Germinal center (tissue), 1 donor: Measurements from ENCODE around the gene ALG1.
"Not testable (repeated sequence)": the region's sequence is repeated elsewhere in the genome, so short reads cannot be mapped to it uniquely, and the experiment has no call there.

Experiments
- DNase-seq: peaks from one replicate; pipeline ENCODE4 v3.0.0; 2012; ENCODE audit warnings: mixed read lengths, low spot score

ALG1 gene

DNA sequence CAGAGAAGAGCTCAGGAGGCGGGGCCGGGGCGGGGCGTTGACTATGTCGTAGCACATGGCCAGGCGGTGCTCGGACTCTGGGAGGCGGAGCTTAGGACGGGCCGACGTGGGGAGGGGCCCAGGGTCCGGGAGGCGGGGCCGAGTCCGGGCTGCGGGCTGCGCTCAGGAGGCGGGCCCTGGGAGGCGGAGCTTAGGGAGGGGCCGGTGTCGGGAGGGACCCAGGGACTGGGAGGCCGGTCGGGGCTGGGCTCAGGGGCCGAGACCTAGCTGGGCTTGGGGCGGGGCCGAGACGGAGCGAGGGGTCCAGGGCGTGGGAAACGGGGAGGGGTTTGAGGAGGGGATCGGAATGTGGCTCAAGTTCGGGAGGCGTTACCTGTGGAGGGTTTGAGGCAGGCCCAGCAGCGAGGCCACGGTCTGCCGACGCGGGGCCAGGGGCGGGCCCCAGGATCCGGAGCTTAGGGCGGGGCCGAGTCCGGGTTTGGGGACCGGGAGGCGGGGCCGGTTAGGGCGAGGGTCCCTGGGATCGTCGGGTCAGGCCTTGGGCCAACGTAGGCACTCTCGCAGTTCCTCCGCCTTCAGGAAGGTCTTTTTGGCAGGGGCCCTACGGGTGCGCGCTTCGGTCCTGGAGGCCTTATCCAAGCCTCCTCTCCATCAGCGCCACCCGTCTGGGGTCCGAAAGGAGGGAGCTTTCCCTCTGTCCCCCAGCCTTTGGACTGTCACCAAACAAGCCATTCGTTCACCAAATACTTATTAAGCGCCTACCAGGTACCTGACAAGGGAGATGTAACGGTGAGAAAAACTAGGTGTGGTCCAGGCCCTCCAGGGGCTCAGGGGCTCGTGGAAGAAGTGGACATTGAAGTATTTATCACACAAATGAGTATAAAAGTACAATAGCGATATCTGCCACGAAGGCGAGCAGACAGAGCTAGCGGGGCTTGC is 26.8 kb downstream of the ALG1 start:
- not testable (repeated sequence) for DNase-seq

DNA sequence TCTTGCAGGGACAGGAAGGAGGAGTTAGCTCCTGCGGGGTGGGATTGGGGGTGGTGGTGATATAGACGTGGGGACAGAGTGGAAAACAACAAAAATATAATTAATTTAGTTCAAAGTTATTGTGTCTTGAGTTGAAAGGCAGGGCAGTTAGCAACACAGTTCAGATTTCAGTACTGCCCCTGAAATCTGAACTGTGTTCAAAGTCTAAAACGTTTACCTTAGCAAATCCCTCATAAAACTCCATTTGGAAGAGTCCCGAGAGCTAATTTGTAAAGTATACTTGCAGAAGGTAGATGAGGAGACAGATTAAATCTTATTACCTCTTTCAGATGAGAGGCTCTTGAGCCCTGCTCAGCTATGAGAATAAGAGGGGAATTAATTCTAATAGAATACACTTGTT is 27.5 kb downstream of the ALG1 start:
- not testable (repeated sequence) for DNase-seq

DNA sequence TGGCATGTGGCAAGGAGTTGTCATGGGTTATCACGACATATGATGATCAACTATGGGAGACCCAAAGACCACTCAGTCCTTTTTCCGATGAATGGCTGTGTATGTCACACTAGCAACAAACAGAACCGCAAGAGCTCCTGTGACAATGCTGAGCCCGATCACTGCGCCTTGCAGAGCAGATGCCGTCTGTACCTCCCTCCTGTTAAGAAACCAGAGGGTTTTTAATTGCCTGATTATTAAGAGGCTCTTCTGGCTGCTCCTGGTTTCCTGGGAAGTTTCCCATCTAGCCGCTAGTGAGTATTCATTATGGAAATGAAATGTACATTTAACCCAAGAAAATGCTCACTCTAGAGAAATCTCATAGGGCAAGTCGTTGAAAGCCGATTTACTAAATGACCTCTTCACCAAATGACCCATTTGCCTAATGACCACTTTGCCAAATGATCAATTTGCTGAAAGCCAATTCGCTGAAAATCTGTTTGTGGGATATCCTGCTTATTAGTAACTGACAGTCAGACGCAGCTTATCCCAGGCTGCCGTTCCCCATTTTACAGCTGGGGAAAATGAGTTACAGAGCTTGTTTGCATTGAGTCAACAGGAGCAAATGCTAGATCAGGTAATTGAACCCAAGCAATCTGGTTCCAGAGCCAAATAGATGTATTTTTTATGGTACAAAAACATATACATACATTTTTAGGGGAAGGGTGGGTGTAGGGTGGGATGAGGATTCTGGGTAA is 31.8 kb downstream of the ALG1 start:
- not testable (repeated sequence) for DNase-seq

DNA sequence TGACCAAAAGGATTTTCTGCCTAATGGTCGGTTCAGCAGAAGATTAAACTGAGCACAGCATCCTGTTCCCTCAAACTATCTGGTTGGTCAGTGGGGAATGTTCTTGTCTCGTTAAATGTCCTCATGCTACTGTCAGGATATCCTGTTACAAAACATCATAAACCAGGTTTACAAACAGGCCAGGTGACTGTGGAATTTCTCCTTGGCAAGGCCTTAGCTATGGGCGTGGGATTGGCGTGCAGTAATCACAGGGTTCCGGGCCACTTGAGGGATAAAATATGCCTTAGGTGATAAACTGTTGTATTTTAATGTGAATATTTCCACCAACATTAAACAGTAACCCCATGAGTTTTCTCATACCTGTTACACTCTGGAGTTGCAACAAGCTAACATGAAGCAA is 33.4 kb downstream of the ALG1 start:
- not testable (repeated sequence) for DNase-seq

DNA sequence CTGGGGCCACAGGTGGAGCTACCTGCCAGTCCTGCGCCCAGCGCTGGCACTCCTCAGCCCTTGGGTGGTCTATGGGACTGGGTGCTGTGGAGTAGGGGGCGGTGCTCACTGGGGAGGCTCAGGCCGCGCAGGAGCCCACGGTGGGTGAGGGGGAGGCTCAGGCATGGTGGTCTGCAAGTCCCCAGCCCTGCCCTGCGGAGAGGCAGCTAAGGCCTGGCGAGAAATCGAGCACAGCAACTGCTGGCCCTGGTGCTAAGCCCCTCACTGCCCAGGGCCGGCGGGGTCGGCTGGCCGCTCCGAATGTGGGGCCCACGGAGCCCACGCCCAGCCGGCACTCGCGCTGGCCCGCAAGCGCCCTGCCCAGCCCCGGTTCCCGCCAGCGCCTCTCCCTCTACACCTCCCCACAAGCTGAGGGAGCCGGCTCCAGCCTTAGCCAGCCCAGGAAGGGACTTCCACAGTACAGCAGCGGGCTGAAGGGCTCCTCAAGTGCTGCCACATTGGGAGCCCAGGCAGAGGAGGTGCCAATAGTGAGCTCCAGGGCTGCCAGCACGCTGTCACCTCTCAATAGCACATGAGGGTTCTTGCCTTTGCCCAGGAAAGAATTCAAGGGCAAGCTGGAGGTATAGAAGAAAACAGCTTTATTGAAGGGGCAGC is 37.0 kb downstream of the ALG1 start:
- DNase-seq, result no peak

DNA sequence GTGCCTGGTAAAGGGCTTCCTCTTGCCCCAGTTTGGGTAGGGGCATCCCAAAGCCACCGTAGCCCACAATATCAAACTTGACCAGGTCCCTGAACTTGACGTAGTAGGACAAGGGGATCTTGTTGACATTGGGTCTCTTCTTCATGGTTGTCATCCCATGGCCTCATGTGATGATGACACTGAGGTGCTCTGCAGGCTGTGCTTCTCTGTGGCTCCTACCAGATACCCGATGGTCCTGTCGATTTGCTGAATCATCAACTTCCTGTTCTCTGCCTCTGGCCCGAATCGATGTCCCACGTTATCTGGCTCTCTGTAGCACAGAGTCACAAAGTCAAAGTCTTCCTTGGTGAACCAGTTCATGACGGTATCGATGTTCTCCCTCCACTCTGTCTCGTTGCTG is 39.3 kb downstream of the ALG1 start:
- not testable (repeated sequence) for DNase-seq

DNA sequence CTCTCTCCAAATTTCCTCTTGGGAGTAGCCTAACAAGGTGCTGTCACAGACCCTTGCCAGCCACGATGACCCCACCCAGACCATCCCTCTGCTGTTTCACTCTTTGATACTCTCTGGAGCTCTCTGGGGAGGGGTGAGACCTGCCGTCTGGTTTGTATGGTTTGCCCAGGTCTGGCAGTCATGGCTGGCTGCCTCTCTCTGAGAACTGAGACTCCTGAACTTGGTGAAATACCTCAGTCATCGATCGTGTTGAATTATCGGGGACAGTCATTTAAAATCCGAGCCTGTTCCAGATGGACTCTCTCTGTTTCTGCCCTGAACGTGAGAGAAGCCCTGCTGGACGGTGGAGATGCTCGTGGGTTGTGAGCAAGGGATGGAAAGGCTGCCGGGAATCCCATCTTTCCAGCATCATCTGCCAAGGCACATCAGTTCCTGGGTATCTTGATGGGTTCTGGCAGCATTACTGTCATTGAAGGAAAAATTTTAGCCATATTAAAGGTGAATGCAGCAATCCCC is 45.2 kb downstream of the ALG1 start:
- DNase-seq, result not testable (repeated sequence)

DNA sequence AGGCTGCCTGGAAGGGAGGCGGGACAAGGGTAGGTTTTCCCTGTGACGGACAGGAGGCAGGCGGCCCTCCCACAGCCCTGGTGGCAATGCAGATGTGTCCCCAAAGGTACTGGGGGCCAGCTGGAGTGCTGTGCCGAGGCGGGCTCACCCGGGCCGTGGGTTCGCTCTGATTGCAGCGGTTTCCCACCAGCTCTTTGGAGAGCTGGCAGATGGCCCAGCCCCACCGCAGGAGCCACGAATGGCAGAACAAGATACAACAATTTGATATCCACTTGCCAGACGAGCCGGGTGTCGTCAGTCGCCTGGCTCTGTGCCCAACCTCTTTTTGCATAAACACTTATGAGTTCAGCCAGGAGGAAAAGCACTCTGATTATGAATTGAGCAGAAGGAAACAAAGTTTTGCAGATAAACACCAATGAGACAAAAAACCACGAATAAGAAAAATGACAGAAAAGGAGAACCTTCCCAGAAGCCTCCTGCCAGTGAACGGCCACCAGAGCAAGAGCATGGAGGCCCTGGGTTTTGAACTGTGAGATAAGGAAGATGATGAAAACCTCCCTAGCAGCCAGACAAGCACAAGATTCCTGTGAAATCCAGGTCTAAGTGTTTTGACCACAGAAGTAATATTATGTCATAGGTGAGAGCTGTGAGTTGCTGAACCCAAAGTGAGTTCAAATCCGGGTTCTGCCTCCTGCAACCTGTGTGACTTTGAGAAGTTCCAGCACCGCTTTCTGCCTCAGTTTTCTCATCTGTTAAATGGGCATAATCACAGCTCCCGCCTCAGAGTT is 45.9 kb downstream of the ALG1 start:
- DNase-seq, result not testable (repeated sequence)

DNA sequence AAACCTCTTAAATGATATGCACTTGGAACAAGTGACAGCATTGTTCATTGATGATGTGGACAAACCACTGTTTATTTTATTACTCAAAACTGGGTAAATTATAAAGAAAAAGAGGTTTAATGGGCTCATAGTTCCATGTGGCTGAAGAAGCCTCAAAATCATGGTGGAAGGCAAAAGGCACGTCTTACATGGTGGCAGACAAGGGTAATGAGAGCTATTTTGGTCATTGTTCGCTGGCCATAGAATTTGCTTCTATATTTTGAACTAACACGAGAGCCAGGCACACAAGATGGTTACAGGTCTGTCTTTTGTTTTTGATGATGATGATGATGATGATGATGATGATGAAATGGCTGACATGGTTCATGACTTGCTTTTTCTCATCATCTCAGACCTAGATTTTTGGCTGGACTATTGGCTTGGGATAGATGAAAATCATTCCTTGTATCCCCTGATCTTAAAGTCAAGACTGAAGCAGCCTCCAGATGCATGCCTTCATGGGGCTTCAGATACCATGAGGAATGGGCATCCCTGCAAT is 59.9 kb downstream of the ALG1 start:
- DNase-seq, result not testable (repeated sequence)

DNA sequence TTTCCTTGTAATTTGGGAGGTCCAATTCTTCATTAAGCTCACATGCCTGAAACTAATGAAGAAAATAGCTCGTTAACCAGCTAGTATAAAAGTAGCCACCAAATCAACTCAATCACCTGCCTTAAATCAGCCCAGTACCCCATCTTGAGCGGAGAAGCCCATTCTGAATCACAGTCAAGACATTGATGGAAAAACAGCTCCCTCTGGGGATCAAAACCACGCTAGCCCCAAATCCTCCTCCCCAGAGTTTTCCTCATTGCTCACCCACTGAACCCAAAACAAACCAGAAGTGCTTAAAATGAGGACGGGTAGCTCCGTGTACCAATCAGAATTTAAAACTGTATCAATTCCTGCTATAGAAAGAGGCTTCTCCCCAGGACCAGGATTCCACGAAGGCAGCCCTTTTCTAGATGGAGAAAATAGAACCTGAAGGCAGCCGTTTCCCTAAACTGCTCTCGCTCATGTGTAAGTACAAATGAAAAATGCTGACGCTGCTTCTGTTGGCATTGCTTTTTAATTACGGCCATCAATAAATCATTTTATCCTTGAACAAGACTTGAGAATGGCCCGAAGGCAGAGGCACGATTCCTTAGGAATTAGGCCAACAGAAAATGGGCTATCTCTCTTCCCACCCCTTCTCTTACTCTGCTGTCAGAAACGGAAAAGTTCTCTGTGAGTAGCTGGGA is 61.4 kb downstream of the ALG1 start:
- not testable (repeated sequence) for DNase-seq

DNA sequence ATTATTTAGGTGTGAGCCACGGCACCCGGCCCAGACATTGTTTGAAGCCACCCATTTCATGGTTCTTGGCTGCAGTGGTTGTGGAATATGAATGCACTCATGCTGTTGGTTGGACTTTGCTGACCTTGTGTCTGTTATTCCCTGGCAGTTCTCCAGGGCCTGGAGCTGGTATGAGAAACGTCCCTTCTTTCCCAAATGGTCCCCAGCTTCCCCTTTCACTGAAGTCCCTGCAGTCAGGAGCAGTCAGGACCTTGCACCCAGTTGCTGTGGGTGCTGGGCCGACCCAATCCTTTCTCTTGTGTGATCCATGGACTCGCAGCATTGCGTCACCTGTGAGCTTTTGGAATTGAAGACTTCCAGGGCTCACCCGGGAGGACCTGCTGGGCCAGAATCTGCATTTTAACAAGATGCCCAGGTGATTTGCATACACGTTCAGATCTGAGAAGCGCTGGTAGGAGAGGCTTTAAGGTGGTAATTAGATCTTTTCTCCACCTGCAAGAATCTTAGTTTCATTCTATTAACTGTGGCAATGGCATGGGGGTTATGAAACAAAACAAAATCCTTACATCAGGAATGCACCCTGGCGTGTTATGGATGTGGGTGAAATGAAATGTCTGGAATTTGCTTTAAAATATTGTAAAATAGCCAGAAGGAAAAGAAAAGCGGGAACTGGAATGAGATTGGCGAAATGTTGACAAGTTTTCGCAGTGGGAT is 63.3 kb downstream of the ALG1 start:
- DNase-seq, result not testable (repeated sequence)
